ENCODE measurements around the gene LRGUK.

GRCh38 chr7:134086998-134087735 is 40.0 kb upstream of the LRGUK start:
- TF ChIP-seq REPIN1 (tag by site-specific recombination; IDR thresholded peaks at IDR 0.05; ENCODE audit: low read depth) = no peak
- no peak for TF ChIP-seq ZBTB8A (tag by site-specific recombination; IDR thresholded peaks at IDR 0.05)
- no peak for TF ChIP-seq YY1 (tag by site-specific recombination; IDR thresholded peaks at IDR 0.05)

Data from HEK293 (cell line).